GM10847 (cell line): ENCODE data around the gene CNNM3.

ENCODE experiments used
- POLR2A ChIP-seq: IDR thresholded peaks from 2 replicates; pipeline ENCODE4 v1.6.1; 2011; ENCODE audit not compliant: insufficient read length; ENCODE audit errors: extremely low read depth

CNNM3 gene

GRCh38 chr2:96823198-96823597 lies 7.1 kb downstream of the CNNM3 start:
- no peak for TF ChIP-seq POLR2A

GRCh38 chr2:96824079-96824870 lies 8.2 kb downstream of the CNNM3 start:
- TF ChIP-seq POLR2A: no peak

DNA sequence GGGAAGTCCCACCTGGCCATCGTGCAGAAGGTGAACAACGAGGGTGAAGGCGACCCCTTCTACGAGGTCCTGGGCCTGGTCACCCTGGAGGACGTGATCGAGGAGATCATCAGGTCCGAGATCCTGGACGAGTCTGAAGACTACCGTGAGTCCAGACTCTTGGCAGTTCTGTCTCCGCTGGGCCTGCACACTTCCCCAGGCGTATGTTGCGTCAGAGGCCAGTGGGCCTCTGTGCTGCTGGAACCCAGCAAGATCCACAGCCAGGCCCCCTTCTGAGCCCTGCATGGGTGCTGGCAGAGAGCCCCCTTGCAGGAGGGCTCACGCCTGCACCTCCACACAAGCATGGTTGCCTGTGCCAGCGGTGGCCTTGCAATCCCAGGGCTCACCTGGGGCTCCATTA lies 9.0 kb downstream of the CNNM3 start:
- TF ChIP-seq POLR2A: no peak

DNA sequence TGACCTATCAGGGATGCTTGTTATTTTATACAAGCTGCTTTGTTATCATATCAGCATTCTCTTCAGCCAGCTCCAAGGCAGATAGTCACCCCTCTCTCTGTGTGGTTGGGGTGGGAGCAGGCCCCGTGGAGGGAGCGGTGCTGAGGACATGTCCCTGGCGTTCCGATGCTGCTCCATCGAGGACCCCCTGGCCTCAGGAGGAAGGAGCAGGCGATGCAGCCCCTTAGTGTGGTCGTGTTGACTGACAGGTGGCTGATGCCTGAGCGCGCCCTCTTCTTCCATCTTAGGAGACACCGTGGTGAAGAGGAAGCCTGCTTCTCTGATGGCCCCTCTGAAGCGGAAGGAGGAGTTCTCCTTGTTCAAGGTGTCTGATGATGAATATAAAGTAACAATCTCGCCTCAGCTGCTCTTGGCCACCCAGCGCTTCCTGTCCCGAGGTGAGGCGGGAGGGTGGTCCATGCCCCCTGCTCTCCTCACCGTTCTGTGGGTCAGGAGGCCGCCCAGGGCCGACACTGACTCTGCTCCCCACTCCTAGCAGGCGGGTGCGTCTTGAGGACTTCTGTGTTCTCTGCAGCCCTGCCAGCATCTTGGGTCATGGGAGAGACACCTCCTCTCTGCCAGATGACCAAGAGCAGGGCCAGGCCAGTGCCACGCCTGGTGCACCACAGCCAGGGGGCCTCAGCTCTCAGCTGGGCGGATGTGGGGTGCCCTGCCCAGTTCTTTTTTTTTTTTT lies 10.6 kb downstream of the CNNM3 start:
- TF ChIP-seq POLR2A: no peak

DNA sequence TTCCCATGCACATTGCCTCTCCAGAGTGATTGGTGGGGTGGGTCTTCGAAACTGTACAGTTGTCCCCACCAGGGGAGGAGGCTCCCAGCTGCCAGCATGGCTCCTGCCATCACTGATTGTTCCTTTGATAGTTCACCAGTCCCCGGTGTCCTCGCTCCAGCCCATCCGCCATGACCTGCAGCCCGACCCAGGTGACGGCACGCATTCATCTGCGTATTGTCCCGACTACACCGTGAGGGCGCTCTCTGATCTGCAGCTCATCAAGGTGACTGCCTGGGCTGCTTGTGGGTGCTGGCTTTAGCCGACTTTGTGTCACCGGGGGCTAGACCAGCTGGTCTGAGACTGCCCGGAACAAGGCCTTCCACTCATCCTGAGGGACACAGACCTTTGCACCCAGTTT lies 12.4 kb downstream of the CNNM3 start:
- TF ChIP-seq POLR2A: no peak

- TF ChIP-seq POLR2A: no peak
Measured at GRCh38 chr2:96828874-96829273, 12.8 kb downstream of the CNNM3 start.

DNA sequence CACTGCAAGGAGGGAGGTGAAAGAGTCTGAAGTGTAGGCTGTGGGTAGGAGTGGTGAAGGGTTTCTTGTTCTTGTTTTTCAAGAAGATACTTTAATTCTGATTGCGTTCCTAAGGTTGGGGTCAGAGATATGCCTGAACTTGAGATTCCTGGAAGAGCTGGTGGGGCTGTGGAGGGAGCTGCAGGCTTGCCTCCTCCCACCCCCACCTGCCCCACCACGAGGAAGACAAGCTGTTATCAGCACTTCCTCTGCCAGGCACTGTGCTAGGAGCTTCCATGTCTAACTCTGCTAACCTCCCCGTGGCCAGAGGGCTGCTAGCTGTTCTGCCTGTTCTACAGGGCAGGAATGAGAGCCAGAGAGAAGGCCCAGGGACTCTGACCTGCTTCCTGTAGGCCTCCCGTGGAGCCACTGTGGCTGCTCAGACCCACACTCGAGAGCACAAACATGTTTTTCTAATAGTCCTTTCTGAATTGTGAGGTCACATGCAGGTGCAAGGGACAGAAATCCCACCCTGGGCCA lies 14.0 kb downstream of the CNNM3 start:
- TF ChIP-seq POLR2A: no peak

GRCh38 chr2:96831679-96832078 lies 15.6 kb downstream of the CNNM3 start:
- TF ChIP-seq POLR2A: no peak

DNA sequence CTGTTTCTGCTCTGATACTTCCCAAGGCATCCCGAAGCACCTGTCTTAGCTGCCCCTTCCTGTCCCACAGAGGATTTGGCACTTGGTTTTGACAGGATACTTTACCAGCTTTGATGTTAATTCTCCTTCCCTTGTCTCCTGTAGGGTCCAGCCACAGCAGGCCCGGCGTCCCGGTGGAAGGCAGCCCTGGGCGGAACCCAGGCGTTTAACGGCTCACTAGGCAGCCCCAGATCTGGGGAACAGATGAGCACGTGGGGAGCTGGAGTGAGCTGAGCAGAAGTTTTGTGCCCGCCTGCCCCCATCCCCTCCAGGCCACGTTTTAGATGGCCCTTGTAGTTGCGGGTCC lies 16.3 kb downstream of the CNNM3 start:
- no peak for TF ChIP-seq POLR2A

- TF ChIP-seq POLR2A: no peak
Measured at GRCh38 chr2:96832754-96833507, 16.9 kb downstream of the CNNM3 start.

- no peak for TF ChIP-seq POLR2A
Measured at GRCh38 chr2:96835830-96836229, 19.8 kb downstream of the CNNM3 start.

- no peak for TF ChIP-seq POLR2A
Measured at GRCh38 chr2:96837575-96837974, 21.5 kb downstream of the CNNM3 start.

DNA sequence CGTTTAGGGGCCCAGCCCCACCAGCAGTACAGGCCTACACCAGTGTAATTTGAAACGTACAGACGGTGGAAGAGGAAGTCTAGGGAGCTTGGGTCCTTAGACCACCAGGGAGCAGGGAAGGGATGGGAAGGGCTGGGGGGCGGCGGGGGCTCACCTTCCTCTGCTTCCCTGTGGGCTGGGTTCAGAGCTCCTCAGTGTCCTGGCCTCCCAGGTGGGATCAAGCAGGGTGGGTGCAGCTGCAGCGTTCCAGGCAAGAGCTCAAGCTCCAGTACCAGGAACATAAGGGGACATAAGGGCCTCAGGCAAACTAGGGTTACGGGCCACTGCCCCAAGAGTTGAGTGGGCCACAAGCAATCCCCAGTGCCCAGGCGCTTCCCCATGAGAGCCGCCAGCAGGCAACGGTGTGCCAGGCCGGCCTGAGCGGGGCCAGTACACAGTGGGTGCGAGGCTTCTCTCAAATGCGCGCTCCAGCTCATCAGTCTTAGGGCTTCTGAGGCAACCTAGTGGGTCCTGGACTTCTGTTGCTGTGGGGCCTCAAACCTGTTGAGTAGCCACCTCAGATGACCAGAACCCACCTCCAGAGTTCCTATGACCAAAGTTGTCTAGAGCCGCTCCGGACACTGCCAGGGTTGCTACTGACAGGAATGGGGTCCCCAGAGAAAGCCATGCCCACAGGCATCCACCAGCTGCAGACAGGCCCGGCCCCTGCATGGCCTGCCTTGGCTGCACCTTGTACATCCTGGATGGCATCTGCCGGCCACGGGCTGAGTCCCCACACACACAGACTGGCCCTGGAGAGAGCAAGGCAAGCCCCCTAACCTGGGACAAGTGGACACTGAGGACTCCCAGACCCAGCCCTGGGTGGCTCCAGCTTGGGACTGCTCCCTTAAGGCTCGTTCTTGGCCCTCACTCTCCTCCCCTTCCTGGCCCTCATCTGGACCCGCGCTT lies 22.6 kb downstream of the CNNM3 start:
- no peak for TF ChIP-seq POLR2A

DNA sequence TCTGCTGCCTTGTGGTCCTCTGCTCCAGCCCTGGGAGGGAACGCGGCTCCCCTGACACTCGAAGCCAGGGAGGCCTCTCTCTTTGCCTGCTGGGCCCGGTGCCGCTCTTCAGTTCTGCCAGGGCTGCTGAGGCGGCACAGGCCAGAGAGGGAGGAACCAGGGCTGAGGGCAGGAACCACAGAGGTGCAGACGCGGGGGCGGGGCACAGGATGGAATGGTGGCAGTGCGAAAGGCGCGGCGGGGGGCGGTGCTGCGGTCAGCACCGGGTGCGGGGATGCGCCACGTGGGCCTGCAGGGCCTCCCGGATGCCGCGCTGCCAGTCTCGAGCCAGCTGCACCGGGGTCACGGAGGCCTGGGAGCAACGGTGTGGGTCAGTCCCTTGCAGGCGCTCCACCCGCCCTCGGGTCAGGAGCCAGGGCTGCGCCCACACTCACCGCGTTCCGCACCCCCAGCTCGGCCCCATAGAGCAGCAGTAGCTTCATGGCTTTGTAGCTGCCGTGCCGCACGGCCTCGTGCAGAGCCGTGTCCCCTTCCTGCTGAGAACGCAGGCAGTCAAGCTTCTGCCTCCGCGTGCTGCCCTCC lies 23.3 kb downstream of the CNNM3 start:
- no peak for TF ChIP-seq POLR2A

DNA sequence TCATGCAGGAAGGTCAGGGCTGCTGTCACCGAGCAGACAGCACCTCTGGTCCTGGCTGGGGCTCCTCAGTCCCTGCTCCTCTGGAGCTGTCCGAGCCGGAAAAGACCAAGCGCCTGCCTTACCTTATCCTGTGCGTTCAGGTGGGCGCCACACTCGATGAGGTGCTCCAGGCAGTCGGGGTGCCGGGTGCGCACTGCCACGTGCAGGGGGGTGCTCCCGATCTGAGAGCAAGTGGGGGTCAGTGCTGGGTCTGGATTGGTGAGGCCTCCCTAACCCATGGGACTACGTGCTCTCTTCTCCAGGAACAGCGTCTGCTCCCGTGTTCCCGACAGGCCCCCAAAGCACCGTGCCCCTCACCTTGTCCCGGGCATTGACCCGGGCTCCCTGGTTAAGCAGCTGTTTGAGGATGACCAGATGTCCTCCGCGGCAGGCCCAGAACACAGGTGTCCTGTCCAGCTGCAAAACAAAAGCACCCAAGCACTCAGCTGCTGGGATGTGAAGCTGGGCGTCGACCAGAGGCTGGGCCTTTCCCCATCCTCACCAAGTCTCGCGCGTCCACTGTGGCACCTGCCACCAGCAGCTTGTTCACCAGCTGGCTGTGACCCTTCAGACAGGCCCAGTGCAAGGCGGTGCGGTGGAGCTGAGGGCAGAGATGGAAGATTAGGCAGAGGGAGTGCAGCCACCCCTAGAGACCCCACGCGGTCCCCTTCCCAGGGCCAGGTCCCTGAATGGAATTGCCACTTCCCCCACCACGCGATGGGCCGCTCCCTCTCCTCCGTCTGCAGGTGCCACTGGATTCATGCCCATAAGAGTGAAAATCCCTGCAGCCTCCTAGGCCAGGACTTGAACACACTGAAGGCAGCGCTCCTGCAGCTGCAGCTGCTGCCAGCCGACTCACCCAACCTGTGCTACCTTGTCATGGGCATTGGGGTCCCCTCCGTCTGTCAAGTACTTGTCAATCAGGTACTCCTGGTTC lies 24.1 kb downstream of the CNNM3 start:
- TF ChIP-seq POLR2A: no peak
